HepG2 (cell line): ENCODE results near the gene CAPN9. TPM values are rescaled to one million over a fixed set of nuclear protein-coding genes. Genes with fewer than 3 reads are reported as not detected.

Experiments
- AKAP8 ChIP-seq: sonication (generic); formaldehyde crosslinking; IDR thresholded peaks from 2 replicates; pipeline ENCODE4 v1.5.1; 2020; ENCODE audit warnings: mild to moderate bottlenecking, missing genetic modification reagents
- BCL6 ChIP-seq: IDR thresholded peaks from 2 replicates; pipeline ENCODE4 v1.6.1; 2016; ENCODE audit warnings: missing genetic modification reagents, missing compliant biosample characterization
- HDAC6 ChIP-seq: fragments of 200-600 bp; sonication (generic); IDR thresholded peaks from 2 replicates; pipeline ENCODE4 v1.7.0; 2017; ENCODE audit warnings: mild to moderate bottlenecking, antibody characterized with exemption, low read length, low read depth
- HNRNPUL1 ChIP-seq: fragments of 200-400 bp; formaldehyde crosslinking; IDR thresholded peaks from 2 replicates; pipeline ENCODE4 v1.6.1; 2017; ENCODE audit warnings: low read depth, mild to moderate bottlenecking, low read length, moderate library complexity
- KDM4B ChIP-seq: sonication (generic); formaldehyde crosslinking; IDR thresholded peaks from 2 replicates; pipeline ENCODE4 v1.4.0; 2020; ENCODE audit warnings: missing genetic modification reagents
- MAFK ChIP-seq, 2 experiments: IDR thresholded peaks in 1 of 2; conservative IDR thresholded peaks in 1 of 2; 2 replicates each; pipeline ENCODE4 v1.6.1; 2011; ENCODE audit warnings: improper control_type of control experiment in 2 of 2, low read length in 2 of 2
- MEF2D ChIP-seq: sonication (generic); formaldehyde crosslinking; IDR thresholded peaks from 2 replicates; pipeline ENCODE4 v1.5.1; 2020; ENCODE audit warnings: mild to moderate bottlenecking, missing genetic modification reagents
- MTF2 ChIP-seq: sonication (generic); formaldehyde crosslinking; IDR thresholded peaks from 2 replicates; pipeline ENCODE4 v1.5.0; 2020; ENCODE audit warnings: missing genetic modification reagents, borderline replicate concordance
- SNAPC2 ChIP-seq: sonication (generic); formaldehyde crosslinking; IDR thresholded peaks from 2 replicates; pipeline ENCODE4 v1.8.1; 2022; ENCODE audit warnings: mild to moderate bottlenecking, missing genetic modification reagents
- STAG1 ChIP-seq: sonication (generic); formaldehyde crosslinking; IDR thresholded peaks from 2 replicates; pipeline ENCODE4 v1.4.0; 2020; ENCODE audit warnings: missing genetic modification reagents
- TEAD2 ChIP-seq: sonication (generic); formaldehyde crosslinking; IDR thresholded peaks from 2 replicates; pipeline ENCODE4 v1.9.0; 2021; ENCODE audit warnings: missing genetic modification reagents
- THAP11 ChIP-seq: IDR thresholded peaks from 2 replicates; pipeline ENCODE4 v1.6.1; 2016; ENCODE audit warnings: missing biosample characterization, missing genetic modification reagents
- ZNF224 ChIP-seq: sonication (generic); formaldehyde crosslinking; IDR thresholded peaks from 2 replicates; pipeline ENCODE4 v1.5.0; 2020; ENCODE audit warnings: mild to moderate bottlenecking, missing genetic modification reagents
- ZNF253 ChIP-seq: sonication (generic); formaldehyde crosslinking; IDR thresholded peaks from 2 replicates; pipeline ENCODE4 v1.8.0; 2022; ENCODE audit warnings: mild to moderate bottlenecking, missing genetic modification reagents, borderline replicate concordance
- ZNF354B ChIP-seq: sonication (generic); formaldehyde crosslinking; IDR thresholded peaks from 2 replicates; pipeline ENCODE4 v1.8.0; 2022; ENCODE audit warnings: mild to moderate bottlenecking, missing genetic modification reagents
- ZNF781 ChIP-seq: sonication (generic); formaldehyde crosslinking; IDR thresholded peaks from 2 replicates; pipeline ENCODE4 v1.5.1; 2020; ENCODE audit warnings: borderline replicate concordance, mild to moderate bottlenecking, missing genetic modification reagents; ENCODE audit errors: not compliant biosample characterization
- ZNF841 ChIP-seq: sonication (generic); formaldehyde crosslinking; IDR thresholded peaks from 2 replicates; pipeline ENCODE4 v1.8.1; 2023; ENCODE audit warnings: missing genetic modification reagents, borderline replicate concordance
- polyA plus RNA-seq, 8 experiments: library from polyadenylated mRNA; depleted of rRNA in 3 of 8; stranded (reverse) in 7 of 8; unstranded in 1 of 8; fragments of >200 nt; fragmentation: Illumina TruSeq in 4 of 8; extraction: Trizol in 4 of 8; gene quantifications; 2 replicates each; pipeline versions ENCODE4 v1.2.1 to v1.2.3, GENCODE V29; 2011 to 2016; ENCODE audit warnings: low read depth in 4 of 8, missing spikeins in 1 of 8, mixed read lengths in 1 of 8; ENCODE audit not compliant: insufficient read depth in 1 of 8
- total RNA-seq, 5 experiments: library from RNA; depleted of rRNA; stranded (reverse); fragments of >200 nt; fragmentation: Illumina TruSeq; extraction: Trizol; gene quantifications; 2 replicates each; pipeline ENCODE4 v1.2.3, GENCODE V29; 2016; ENCODE audit warnings: low read depth in 1 of 5
- TF ChIP-seq, protein P1 (sequence below): sonication (generic); formaldehyde crosslinking; IDR thresholded peaks from 2 replicates; pipeline ENCODE4 v1.5.0; 2020; ENCODE audit warnings: mild to moderate bottlenecking, missing genetic modification reagents
- TF ChIP-seq, protein P2 (sequence below): sonication (generic); formaldehyde crosslinking; IDR thresholded peaks from 2 replicates; pipeline ENCODE4; 2020; ENCODE audit warnings: missing genetic modification reagents, mild to moderate bottlenecking, borderline replicate concordance
- TF ChIP-seq, protein P3 (sequence below), 2 experiments: fragments of 450-650 bp in 1 of 2; sonication (generic) in 1 of 2; formaldehyde crosslinking; IDR thresholded peaks; 2 replicates each; pipeline versions ENCODE4 v1.5.0 to v1.8.0; 2020 to 2022; ENCODE audit warnings: mild to moderate bottlenecking in 1 of 2, missing genetic modification reagents in 1 of 2
- TF ChIP-seq, protein P4 (sequence below): sonication (generic); formaldehyde crosslinking; IDR thresholded peaks from 2 replicates; pipeline ENCODE4 v1.4.0; 2020; ENCODE audit warnings: missing genetic modification reagents

The CAPN9 gene
- total and polyA plus RNA-seq, 2 of the 13 experiments (the other 11 are each of a cell fraction or from before 2014, with no cell fraction given) = 0.04 to 0.31 TPM

DNA sequence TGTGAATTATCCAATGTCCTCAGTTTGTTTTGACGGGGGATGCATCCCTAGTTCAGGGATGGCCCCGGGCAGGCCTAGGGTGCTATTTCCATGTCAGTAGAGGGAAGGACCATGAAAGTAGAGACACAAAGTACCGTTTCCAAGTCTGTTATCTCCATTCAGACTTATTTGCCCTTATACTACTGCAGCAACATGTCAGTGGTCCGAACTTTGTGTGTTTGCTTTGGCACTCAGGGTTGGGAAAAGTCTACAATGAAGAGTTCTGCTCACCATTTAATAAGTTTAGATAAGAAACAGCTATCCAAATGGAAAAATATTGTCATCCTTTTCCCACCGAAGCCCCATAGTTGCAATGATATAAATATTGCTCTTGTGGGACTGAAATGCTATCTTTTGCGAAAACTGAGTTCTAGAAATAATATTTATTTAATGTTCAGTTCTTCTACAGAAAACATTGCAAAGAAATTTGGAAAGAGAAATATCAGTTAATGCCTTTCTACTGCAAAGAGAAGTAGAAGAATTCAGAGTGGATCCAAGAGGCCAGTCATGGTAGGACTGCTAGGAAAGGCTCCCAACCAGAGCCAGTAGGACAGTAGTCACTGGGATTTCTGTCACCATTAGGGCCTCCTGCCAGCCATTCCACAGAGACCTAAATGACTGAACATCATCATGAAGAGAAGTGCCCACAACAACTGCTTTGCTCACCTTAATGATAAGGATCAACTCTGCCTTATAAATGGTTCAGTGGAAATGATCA, 21.8 kb upstream of the CAPN9 start (continued):
- TF ChIP-seq SNAPC2 (CRISPR knock-in tag) (no peak), HNRNPUL1 (no peak), MAFK (conservative IDR thresholded peaks at IDR 0.05 in 1 of 2, IDR thresholded peaks at IDR 0.05 in 1 of 2; ENCODE audit: low read length in 2 of 2) (no peak), HDAC6 (no peak), STAG1 (CRISPR knock-in tag) (no peak), MEF2D (CRISPR knock-in tag) (no peak), KDM4B (CRISPR knock-in tag) (no peak), ZNF224 (CRISPR knock-in tag) (no peak), TEAD2 (CRISPR knock-in tag) (no peak), THAP11 (0 out of 2 replicates have a peak, but pooled peaks have one; percentile 22), ZNF781 (CRISPR knock-in tag) (no peak), ZNF253 (CRISPR knock-in tag) (no peak), ZNF354B (CRISPR knock-in tag) (no peak), ZNF841 (no peak), AKAP8 (CRISPR knock-in tag) (no peak), MTF2 (CRISPR knock-in tag) (no peak), BCL6 (CRISPR knock-in tag) (peak; percentile 76)
- TF ChIP-seq, protein P1, sequence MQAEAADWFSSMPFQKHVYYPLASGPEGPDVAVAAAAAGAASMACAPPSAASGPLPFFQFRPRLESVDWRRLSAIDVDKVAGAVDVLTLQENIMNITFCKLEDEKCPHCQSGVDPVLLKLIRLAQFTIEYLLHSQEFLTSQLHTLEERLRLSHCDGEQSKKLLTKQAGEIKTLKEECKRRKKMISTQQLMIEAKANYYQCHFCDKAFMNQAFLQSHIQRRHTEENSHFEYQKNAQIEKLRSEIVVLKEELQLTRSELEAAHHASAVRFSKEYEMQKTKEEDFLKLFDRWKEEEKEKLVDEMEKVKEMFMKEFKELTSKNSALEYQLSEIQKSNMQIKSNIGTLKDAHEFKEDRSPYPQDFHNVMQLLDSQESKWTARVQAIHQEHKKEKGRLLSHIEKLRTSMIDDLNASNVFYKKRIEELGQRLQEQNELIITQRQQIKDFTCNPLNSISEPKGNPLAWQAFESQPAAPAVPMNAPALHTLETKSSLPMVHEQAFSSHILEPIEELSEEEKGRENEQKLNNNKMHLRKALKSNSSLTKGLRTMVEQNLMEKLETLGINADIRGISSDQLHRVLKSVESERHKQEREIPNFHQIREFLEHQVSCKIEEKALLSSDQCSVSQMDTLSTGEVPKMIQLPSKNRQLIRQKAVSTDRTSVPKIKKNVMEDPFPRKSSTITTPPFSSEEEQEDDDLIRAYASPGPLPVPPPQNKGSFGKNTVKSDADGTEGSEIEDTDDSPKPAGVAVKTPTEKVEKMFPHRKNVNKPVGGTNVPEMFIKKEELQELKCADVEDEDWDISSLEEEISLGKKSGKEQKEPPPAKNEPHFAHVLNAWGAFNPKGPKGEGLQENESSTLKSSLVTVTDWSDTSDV (CRISPR knock-in tag) = no peak
- TF ChIP-seq, protein P2, sequence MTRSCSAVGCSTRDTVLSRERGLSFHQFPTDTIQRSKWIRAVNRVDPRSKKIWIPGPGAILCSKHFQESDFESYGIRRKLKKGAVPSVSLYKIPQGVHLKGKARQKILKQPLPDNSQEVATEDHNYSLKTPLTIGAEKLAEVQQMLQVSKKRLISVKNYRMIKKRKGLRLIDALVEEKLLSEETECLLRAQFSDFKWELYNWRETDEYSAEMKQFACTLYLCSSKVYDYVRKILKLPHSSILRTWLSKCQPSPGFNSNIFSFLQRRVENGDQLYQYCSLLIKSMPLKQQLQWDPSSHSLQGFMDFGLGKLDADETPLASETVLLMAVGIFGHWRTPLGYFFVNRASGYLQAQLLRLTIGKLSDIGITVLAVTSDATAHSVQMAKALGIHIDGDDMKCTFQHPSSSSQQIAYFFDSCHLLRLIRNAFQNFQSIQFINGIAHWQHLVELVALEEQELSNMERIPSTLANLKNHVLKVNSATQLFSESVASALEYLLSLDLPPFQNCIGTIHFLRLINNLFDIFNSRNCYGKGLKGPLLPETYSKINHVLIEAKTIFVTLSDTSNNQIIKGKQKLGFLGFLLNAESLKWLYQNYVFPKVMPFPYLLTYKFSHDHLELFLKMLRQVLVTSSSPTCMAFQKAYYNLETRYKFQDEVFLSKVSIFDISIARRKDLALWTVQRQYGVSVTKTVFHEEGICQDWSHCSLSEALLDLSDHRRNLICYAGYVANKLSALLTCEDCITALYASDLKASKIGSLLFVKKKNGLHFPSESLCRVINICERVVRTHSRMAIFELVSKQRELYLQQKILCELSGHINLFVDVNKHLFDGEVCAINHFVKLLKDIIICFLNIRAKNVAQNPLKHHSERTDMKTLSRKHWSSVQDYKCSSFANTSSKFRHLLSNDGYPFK (CRISPR knock-in tag) = no peak
- TF ChIP-seq, protein P3, sequence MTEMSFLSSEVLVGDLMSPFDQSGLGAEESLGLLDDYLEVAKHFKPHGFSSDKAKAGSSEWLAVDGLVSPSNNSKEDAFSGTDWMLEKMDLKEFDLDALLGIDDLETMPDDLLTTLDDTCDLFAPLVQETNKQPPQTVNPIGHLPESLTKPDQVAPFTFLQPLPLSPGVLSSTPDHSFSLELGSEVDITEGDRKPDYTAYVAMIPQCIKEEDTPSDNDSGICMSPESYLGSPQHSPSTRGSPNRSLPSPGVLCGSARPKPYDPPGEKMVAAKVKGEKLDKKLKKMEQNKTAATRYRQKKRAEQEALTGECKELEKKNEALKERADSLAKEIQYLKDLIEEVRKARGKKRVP (CRISPR knock-in tag; IDR thresholded peaks at IDR 0.05) = no peak
- TF ChIP-seq, protein P4, sequence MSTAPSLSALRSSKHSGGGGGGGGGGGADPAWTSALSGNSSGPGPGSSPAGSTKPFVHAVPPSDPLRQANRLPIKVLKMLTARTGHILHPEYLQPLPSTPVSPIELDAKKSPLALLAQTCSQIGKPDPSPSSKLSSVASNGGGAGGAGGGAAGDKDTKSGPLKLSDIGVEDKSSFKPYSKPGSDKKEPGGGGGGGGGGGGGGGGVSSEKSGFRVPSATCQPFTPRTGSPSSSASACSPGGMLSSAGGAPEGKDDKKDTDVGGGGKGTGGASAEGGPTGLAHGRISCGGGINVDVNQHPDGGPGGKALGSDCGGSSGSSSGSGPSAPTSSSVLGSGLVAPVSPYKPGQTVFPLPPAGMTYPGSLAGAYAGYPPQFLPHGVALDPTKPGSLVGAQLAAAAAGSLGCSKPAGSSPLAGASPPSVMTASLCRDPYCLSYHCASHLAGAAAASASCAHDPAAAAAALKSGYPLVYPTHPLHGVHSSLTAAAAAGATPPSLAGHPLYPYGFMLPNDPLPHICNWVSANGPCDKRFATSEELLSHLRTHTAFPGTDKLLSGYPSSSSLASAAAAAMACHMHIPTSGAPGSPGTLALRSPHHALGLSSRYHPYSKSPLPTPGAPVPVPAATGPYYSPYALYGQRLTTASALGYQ (CRISPR knock-in tag) = peak; percentile 39; the same call in 1 of the 2 replicates
